Testis (tissue), 2 donors: ENCODE measurements around the gene PTPRN2.

Experiments
- POLR2A ChIP-seq: fragments of 450-650 bp; IDR thresholded peaks from one replicate; pipeline ENCODE4 v1.6.1; 2017; ENCODE audit warnings: antibody characterized with exemption, mild to moderate bottlenecking, moderate library complexity
- TF ChIP-seq, protein P1 (sequence below), 3 experiments: fragments of 450-650 bp in 2 of 3; fragments of 200-600 bp in 1 of 3; sonication (generic) in 1 of 3; IDR thresholded peaks; one replicate each; pipeline ENCODE4 v1.5.1; 2016 to 2019; ENCODE audit warnings: antibody characterized with exemption in 3 of 3, mild to moderate bottlenecking in 2 of 3, moderate library complexity in 1 of 3

DNA sequence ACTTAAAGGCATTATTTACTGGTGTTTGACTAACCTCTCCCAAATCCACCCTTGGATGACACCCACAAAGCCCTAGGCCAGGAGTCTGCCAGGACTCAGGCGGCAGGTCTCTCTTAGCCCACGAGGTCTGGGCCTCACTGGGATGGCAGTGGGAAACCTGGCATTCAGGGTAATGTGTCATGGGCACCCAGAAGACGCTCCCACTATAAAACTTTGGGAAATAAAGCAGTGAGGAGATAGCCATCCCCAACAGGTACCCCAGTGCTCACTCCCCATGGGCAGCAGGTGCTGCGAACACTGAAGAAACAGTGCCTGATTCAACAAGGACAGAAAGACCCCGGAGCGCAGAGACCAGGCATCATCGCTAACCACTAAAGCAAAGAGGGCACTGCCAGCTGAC, 14.4 kb upstream of the PTPRN2 start:
- TF ChIP-seq, protein P1, sequence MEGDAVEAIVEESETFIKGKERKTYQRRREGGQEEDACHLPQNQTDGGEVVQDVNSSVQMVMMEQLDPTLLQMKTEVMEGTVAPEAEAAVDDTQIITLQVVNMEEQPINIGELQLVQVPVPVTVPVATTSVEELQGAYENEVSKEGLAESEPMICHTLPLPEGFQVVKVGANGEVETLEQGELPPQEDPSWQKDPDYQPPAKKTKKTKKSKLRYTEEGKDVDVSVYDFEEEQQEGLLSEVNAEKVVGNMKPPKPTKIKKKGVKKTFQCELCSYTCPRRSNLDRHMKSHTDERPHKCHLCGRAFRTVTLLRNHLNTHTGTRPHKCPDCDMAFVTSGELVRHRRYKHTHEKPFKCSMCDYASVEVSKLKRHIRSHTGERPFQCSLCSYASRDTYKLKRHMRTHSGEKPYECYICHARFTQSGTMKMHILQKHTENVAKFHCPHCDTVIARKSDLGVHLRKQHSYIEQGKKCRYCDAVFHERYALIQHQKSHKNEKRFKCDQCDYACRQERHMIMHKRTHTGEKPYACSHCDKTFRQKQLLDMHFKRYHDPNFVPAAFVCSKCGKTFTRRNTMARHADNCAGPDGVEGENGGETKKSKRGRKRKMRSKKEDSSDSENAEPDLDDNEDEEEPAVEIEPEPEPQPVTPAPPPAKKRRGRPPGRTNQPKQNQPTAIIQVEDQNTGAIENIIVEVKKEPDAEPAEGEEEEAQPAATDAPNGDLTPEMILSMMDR (IDR thresholded peaks at IDR 0.05) = no peak
- no peak for TF ChIP-seq POLR2A
